ENCODE measurements around the gene MAP2K4.

DNA sequence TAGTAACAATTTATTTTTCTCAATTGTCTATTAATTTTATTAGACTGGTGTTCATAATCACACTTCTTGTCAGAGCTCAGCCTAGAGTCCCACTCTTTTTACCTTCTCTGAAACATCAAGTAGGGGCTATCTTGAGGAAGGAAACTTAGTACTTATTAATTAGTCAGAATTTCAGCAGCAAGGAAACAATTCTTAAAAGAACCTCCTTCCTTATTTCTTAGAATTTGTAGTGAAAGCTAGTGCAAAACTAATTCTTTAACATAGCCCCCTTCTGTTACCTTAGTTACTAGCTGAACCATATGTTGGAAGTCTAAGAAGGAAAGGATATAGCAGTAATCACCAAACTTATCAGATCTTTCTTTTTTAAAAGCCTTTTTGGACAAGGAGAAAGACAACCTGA lies 35.2 kb downstream of the MAP2K4 start:
- TF ChIP-seq CTCF (IDR thresholded peaks at IDR 0.05; ENCODE audit: low read depth, low read length, poor library complexity, severe bottlenecking) (no peak), EZH2phosphoT487 (IDR thresholded peaks at IDR 0.05; ENCODE audit: borderline replicate concordance, low read length) (no peak)
